ENCODE data around the gene FRMD4A.

The FRMD4A gene

DNA sequence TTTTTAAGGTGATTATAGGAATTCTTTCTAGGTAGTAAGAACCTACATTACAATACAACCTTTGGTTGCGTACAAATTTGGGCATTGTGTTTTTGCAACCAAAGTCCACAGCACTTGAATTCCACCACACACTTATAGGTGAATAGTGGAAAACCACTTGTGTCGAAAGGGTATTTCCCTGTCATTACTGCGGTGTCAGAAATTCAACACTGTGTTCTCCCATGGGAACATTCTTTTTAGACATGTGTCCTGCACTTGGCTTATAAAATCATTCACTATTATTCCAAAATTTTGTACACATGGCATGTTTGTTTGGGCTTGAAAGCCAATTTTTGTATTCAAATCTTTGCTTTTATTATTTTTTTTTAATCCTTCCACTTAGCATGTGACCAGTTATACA, 410.3 kb downstream of the FRMD4A start:
- no peaks in the 10 kb centered on the region for H3K4me1 ChIP-seq (ENCODE audit: control insufficient read depth, insufficient read depth, low read length, poor library complexity, severe bottlenecking)
- H3K27ac ChIP-seq (ENCODE audit: insufficient read depth, low read length, poor library complexity, severe bottlenecking): no peak overlapping the region

DNA sequence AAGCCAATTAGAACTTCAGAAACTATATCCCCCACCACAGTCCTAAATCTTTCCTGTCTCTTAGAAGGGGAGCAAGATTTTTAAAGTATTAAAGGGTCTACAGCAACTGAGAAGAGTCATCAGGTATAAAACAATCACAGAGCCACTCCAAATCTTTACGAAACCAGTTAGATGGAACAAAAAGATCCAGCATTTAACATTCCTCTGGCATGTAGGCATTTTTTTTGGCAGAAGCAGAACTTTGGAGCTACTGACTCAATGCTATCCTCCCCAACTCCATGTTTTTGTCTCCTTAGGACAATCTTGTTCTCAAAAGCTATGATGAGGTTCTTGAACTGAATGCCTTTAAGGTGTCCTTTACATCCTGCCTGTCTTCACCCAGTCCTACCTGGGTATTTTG, 410.7 kb downstream of the FRMD4A start:
- no peak overlapping the region for H3K27ac ChIP-seq (ENCODE audit: insufficient read depth, low read length, poor library complexity, severe bottlenecking)
- no peaks in the 10 kb centered on the region for H3K9me3 ChIP-seq (ENCODE audit: control insufficient read depth, low read length)
- H3K4me1 ChIP-seq (ENCODE audit: control insufficient read depth, insufficient read depth, low read length, poor library complexity, severe bottlenecking): no peaks in the 10 kb centered on the region
- H3K27me3 ChIP-seq (replicated peaks; ENCODE audit: control insufficient read depth, insufficient read depth, low read length, poor library complexity, severe bottlenecking): no peaks in the 10 kb centered on the region
- no peak for DNase-seq
- no peaks in the 10 kb centered on the region for H3K36me3 ChIP-seq (ENCODE audit: control insufficient read depth, insufficient read depth, low read length)
- no peak overlapping the region for H3K4me3 ChIP-seq (ENCODE audit: insufficient read depth, low read depth, low read length, poor library complexity, severe bottlenecking)

More for the DNA sequence above, 410.3 kb downstream of the FRMD4A start:
- Histone ChIP-seq H3K4me3 (ENCODE audit: insufficient read depth, low read depth, low read length, poor library complexity, severe bottlenecking) (no peak overlapping the region), H3K36me3 (ENCODE audit: control insufficient read depth, insufficient read depth, low read length) (no peaks in the 10 kb centered on the region), H3K9me3 (ENCODE audit: control insufficient read depth, low read length) (no peaks in the 10 kb centered on the region), H3K27me3 (replicated peaks; ENCODE audit: control insufficient read depth, insufficient read depth, low read length, poor library complexity, severe bottlenecking) (no peaks in the 10 kb centered on the region)
- DNase-seq: no peak

DNA sequence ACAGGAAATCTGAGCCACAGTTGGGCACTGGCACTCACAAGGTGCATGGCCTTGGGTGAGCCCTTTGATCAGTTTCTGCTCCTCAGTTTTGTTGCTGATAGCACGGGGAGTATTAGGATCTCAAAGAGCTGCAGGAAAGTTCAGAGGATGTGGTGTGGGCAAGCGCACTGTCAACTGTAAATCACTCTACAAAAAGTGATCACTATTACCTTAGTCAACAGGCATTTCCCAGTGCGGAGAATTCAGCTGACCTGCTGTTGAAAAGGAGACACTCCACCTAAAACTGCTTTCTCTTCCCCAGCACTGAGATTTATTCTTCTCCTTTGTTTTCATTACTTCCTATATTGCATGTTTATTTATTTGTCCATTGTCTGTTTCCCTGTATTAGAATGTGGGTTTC, 412.9 kb downstream of the FRMD4A start:
- no peaks in the 10 kb centered on the region for H3K9me3 ChIP-seq (ENCODE audit: control insufficient read depth, low read length)
- no peaks in the 10 kb centered on the region for H3K27me3 ChIP-seq (replicated peaks; ENCODE audit: control insufficient read depth, insufficient read depth, low read length, poor library complexity, severe bottlenecking)
- no peak for DNase-seq
- no peak overlapping the region for H3K27ac ChIP-seq (ENCODE audit: insufficient read depth, low read length, poor library complexity, severe bottlenecking)
- no peaks in the 10 kb centered on the region for H3K4me1 ChIP-seq (ENCODE audit: control insufficient read depth, insufficient read depth, low read length, poor library complexity, severe bottlenecking)
- no peaks in the 10 kb centered on the region for H3K36me3 ChIP-seq (ENCODE audit: control insufficient read depth, insufficient read depth, low read length)
- H3K4me3 ChIP-seq (ENCODE audit: insufficient read depth, low read depth, low read length, poor library complexity, severe bottlenecking): no peak overlapping the region

DNA sequence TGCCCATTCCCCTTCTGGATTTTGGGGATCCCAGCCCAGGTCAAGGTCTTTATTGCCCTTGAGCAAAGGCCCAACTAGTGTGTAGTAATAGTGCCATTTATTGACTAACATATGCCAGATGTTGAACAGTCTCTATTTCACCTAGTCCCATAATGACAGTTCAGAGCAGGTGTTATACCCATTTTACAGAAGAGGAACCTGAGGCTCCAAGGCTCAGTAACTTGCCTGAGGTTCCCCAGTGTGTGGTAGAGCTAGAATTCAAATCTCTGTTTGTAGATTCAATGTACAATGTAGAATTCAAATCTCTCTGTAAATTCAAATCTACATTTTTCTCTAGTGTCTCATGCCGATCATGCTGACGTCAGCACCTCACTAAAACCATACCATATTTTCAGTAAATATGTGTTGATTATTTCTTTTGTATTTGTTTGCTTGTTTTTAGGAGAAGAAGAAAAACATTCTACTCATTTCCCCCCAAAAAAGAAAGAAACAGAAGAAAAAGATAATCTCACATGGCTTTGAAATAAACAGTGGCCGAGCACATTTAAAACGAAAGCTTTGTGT, 414.3 kb downstream of the FRMD4A start:
- Histone ChIP-seq H3K27ac (ENCODE audit: insufficient read depth, low read length, poor library complexity, severe bottlenecking) (no peak overlapping the region), H3K4me3 (ENCODE audit: insufficient read depth, low read depth, low read length, poor library complexity, severe bottlenecking) (no peak overlapping the region), H3K36me3 (ENCODE audit: control insufficient read depth, insufficient read depth, low read length) (no peaks in the 10 kb centered on the region), H3K27me3 (replicated peaks; ENCODE audit: control insufficient read depth, insufficient read depth, low read length, poor library complexity, severe bottlenecking) (no peaks in the 10 kb centered on the region), H3K9me3 (ENCODE audit: control insufficient read depth, low read length) (no peaks in the 10 kb centered on the region), H3K4me1 (ENCODE audit: control insufficient read depth, insufficient read depth, low read length, poor library complexity, severe bottlenecking) (no peaks in the 10 kb centered on the region)
- no peak for DNase-seq

DNA sequence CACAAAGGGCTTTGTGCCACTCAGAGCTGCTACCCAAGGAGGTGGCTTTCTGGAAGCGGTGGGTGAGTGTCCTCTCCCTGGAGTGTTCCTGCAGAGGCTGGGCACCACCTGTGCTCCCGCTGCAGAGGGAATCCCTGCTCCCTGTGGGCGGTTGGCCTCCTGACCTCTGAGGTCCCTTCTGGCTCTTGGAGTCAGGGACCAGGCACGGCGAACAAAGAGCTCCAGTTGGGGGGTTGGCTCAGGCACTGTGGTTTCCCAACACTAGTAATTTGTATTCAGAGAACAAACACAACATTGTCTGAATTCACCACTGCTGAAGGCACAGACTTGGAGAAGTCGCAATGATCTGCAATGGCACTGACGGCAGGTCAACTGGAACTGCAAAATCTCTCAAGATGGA, 415.0 kb downstream of the FRMD4A start:
- no peak overlapping the region for H3K27ac ChIP-seq (ENCODE audit: insufficient read depth, low read length, poor library complexity, severe bottlenecking)
- no peaks in the 10 kb centered on the region for H3K36me3 ChIP-seq (ENCODE audit: control insufficient read depth, insufficient read depth, low read length)
- no peaks in the 10 kb centered on the region for H3K4me1 ChIP-seq (ENCODE audit: control insufficient read depth, insufficient read depth, low read length, poor library complexity, severe bottlenecking)
- no peaks in the 10 kb centered on the region for H3K27me3 ChIP-seq (replicated peaks; ENCODE audit: control insufficient read depth, insufficient read depth, low read length, poor library complexity, severe bottlenecking)
- H3K9me3 ChIP-seq (ENCODE audit: control insufficient read depth, low read length): no peaks in the 10 kb centered on the region
- no peak for DNase-seq
- H3K4me3 ChIP-seq (ENCODE audit: insufficient read depth, low read depth, low read length, poor library complexity, severe bottlenecking): no peak overlapping the region

DNA sequence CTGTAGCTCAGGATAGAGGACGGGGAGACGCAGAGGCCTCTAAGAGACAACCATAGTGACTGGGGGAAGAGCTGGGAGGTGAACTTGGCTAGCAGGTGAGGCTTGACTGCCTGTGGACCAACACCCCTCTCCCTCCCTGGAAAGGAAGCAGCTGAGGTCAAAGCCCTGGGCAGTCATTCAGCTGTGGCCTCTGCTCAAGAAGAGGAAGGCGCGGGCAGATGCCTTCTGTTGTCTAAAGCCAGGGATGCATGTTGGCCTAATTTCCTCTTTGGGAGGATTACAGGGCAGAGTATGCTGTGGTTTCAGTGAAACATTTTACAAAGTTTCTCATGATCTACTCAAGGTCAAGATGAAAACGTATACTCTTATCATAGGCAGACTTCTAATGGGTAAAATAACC, 416.8 kb downstream of the FRMD4A start:
- Histone ChIP-seq H3K9me3 (ENCODE audit: control insufficient read depth, low read length) (no peaks in the 10 kb centered on the region), H3K27me3 (replicated peaks; ENCODE audit: control insufficient read depth, insufficient read depth, low read length, poor library complexity, severe bottlenecking) (no peaks in the 10 kb centered on the region), H3K4me3 (ENCODE audit: insufficient read depth, low read depth, low read length, poor library complexity, severe bottlenecking) (no peak overlapping the region), H3K27ac (ENCODE audit: insufficient read depth, low read length, poor library complexity, severe bottlenecking) (no peak overlapping the region), H3K36me3 (ENCODE audit: control insufficient read depth, insufficient read depth, low read length) (no peaks in the 10 kb centered on the region), H3K4me1 (ENCODE audit: control insufficient read depth, insufficient read depth, low read length, poor library complexity, severe bottlenecking) (no peaks in the 10 kb centered on the region)
- DNase-seq: no peak

DNA sequence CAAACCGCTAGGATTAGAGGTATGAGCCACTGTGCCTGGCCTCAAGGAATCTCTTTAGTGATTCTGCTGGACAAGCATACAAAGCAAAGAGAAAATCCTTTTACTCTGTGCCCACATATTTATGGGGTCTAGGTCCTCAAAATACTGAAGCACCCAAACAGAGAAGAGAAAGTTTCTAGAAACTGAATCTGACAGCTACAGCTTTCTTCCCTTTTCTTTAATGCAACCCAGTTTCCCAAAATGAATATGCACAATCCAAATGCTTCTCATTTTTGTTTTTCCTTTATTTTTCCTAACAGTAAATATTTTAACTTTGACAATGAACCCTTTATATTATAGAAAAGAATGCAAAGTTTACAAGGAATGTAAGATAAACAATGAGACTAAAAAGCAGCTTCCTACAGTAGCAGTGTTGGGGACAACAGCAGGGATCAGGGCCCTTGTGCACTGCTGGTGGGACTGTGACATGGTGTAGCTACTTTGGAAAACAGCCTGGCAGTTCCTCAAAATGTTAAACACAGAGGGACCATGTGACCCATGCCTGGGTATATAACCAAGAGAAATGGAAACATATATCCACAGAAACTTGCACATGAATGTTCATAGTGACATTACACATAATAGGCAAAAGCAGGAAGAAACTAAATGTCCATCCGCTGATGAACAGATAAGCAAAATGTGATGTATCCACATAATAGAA, 418.8 kb downstream of the FRMD4A start:
- H3K4me3 ChIP-seq (ENCODE audit: insufficient read depth, low read depth, low read length, poor library complexity, severe bottlenecking): no peak overlapping the region
- no peaks in the 10 kb centered on the region for H3K4me1 ChIP-seq (ENCODE audit: control insufficient read depth, insufficient read depth, low read length, poor library complexity, severe bottlenecking)
- H3K9me3 ChIP-seq (ENCODE audit: control insufficient read depth, low read length): no peaks in the 10 kb centered on the region
- H3K36me3 ChIP-seq (ENCODE audit: control insufficient read depth, insufficient read depth, low read length): no peaks in the 10 kb centered on the region
- no peaks in the 10 kb centered on the region for H3K27me3 ChIP-seq (replicated peaks; ENCODE audit: control insufficient read depth, insufficient read depth, low read length, poor library complexity, severe bottlenecking)
- H3K27ac ChIP-seq (ENCODE audit: insufficient read depth, low read length, poor library complexity, severe bottlenecking): no peak overlapping the region
- DNase-seq: no peak

DNA sequence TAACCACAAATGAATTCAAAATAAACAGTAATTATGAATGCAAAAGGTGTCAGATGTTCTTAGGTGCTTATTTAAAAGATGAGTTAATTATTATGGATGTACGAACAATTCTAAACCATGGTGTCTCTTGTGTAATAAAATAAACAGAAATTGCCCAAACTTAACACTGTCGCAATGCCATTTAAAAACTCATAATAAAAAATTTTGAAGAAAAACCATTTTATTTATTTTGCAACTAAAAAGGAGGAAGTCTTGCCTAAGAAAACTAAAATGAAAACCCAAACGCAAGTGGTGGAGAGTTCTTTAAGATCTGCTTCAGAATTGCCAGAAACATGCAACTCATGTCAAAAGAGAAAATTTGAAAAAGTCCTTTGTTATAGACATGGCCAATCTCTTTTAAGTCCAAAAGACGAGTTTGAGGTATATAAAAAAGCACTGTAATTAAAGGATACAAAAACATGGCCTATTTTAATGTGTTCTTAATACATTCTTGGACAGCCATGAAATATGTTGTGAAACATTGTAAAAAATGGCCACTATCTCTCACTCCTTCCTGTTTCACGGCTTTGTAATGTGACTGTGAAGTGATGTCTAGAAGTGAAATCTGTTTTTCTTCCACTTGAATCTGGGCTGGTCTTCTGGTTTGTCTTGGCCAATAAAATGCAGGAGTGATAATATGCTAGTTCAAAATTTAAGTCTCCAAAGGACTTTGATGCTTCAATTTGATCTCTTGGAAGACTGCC, 421.0 kb downstream of the FRMD4A start:
- Histone ChIP-seq H3K27ac (ENCODE audit: insufficient read depth, low read length, poor library complexity, severe bottlenecking) (no peak overlapping the region), H3K36me3 (ENCODE audit: control insufficient read depth, insufficient read depth, low read length) (no peaks in the 10 kb centered on the region), H3K9me3 (ENCODE audit: control insufficient read depth, low read length) (no peaks in the 10 kb centered on the region), H3K27me3 (replicated peaks; ENCODE audit: control insufficient read depth, insufficient read depth, low read length, poor library complexity, severe bottlenecking) (no peaks in the 10 kb centered on the region), H3K4me1 (ENCODE audit: control insufficient read depth, insufficient read depth, low read length, poor library complexity, severe bottlenecking) (no peaks in the 10 kb centered on the region), H3K4me3 (ENCODE audit: insufficient read depth, low read depth, low read length, poor library complexity, severe bottlenecking) (no peak overlapping the region)
- DNase-seq: no peak

DNA sequence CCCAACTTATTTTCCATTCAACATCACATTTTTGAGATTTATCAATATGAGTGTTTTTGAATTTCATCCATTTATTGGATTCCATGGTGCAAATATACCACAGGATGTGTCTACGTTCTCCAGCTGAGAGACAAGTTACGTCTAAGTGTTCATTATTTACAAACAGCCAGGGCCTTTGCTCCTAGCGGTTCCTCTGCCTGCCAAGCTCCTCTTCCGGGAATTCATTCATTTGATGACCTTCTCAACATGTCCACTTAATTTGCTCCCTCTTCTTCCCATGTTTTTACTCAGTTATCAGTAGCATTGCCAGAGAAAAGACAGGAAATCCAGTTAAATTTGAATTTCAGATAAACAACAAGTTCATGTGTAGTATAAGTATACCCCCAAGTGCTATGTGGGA, 422.2 kb downstream of the FRMD4A start:
- H3K36me3 ChIP-seq (ENCODE audit: control insufficient read depth, insufficient read depth, low read length): no peaks in the 10 kb centered on the region

DNA sequence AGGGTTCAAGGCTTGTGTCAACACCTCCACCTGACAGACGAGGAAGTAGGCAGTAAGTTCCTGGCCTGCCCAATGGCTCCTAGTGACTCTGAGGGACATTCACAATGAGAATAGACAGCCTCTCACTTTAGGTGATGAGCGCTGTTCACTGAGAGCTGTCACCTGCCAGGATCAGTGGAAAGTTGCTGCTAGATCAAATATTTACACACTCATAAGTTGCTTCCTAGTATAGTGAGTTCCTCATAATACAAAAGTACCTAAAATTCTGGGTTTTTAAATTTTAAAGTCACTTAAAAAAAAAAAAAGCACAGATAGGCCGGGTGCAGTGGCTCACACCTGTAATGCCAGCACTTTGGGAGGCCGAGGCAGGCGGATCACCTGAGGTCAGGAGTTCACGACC, 423.2 kb downstream of the FRMD4A start:
- Histone ChIP-seq H3K4me3 (ENCODE audit: insufficient read depth, low read depth, low read length, poor library complexity, severe bottlenecking) (no peak overlapping the region), H3K27ac (ENCODE audit: insufficient read depth, low read length, poor library complexity, severe bottlenecking) (no peak overlapping the region), H3K4me1 (ENCODE audit: control insufficient read depth, insufficient read depth, low read length, poor library complexity, severe bottlenecking) (no peaks in the 10 kb centered on the region), H3K9me3 (ENCODE audit: control insufficient read depth, low read length) (no peaks in the 10 kb centered on the region), H3K36me3 (ENCODE audit: control insufficient read depth, insufficient read depth, low read length) (no peaks in the 10 kb centered on the region), H3K27me3 (replicated peaks; ENCODE audit: control insufficient read depth, insufficient read depth, low read length, poor library complexity, severe bottlenecking) (no peaks in the 10 kb centered on the region)
- no peak for DNase-seq

More for the DNA sequence above, 422.2 kb downstream of the FRMD4A start:
- Histone ChIP-seq H3K9me3 (ENCODE audit: control insufficient read depth, low read length) (no peaks in the 10 kb centered on the region), H3K4me1 (ENCODE audit: control insufficient read depth, insufficient read depth, low read length, poor library complexity, severe bottlenecking) (no peaks in the 10 kb centered on the region), H3K27me3 (replicated peaks; ENCODE audit: control insufficient read depth, insufficient read depth, low read length, poor library complexity, severe bottlenecking) (no peaks in the 10 kb centered on the region), H3K27ac (ENCODE audit: insufficient read depth, low read length, poor library complexity, severe bottlenecking) (no peak overlapping the region), H3K4me3 (ENCODE audit: insufficient read depth, low read depth, low read length, poor library complexity, severe bottlenecking) (no peak overlapping the region)
- no peak for DNase-seq

Measured in effector memory CD4-positive, alpha-beta T cell (primary cell).